ENCODE results near the gene JAKMIP2.
A peak's percentile ranks its signal among the peaks of the same experiment; 100 is the strongest.
"Not testable (repeated sequence)": the region's sequence is repeated elsewhere in the genome, so short reads cannot be mapped to it uniquely, and the experiment has no call there.

JAKMIP2 gene

GRCh38 chr5:147782110-147783028 lies at the start of gene JAKMIP2:
TSS of gene JAKMIP2 (minus strand) at chr5:147782728. CDS start at chr5:147671806, 110,922 bp downstream.
- DNase-seq (ENCODE audit: low read depth): no peak

- no peak for DNase-seq (ENCODE audit: low read depth)
These were observed 48.9 kb upstream of the JAKMIP2 start, which contains the start of gene SPINK1 for GRCh38 chr5:147831465-147831864. TSS of gene SPINK1 (minus strand) at chr5:147831671. CDS start at chr5:147831577, 94 bp downstream.

- DNase-seq (ENCODE audit: low read depth): no peak
These were observed 47.5 kb upstream of the JAKMIP2 start for GRCh38 chr5:147830035-147830434.

- DNase-seq (ENCODE audit: low read depth): not testable (repeated sequence)
These were observed 44.5 kb upstream of the JAKMIP2 start for GRCh38 chr5:147827017-147827416.

GRCh38 chr5:147826361-147826760 lies 43.8 kb upstream of the JAKMIP2 start:
- no peak for DNase-seq (ENCODE audit: low read depth)

- peak; percentile 8 for DNase-seq (ENCODE audit: low read depth)
These were observed 40.4 kb upstream of the JAKMIP2 start for GRCh38 chr5:147822686-147823491.

- DNase-seq (ENCODE audit: low read depth): not testable (repeated sequence)
These were observed 39.7 kb upstream of the JAKMIP2 start for GRCh38 chr5:147822222-147822621.

GRCh38 chr5:147821766-147822165 lies 39.2 kb upstream of the JAKMIP2 start:
- no peak for DNase-seq (ENCODE audit: low read depth)

GRCh38 chr5:147819261-147819770 lies 36.8 kb upstream of the JAKMIP2 start:
- no peak for DNase-seq (ENCODE audit: low read depth)

- DNase-seq (ENCODE audit: low read depth): no peak
These were observed 35.8 kb upstream of the JAKMIP2 start for GRCh38 chr5:147818290-147818689.

GRCh38 chr5:147813696-147814095 lies 31.2 kb upstream of the JAKMIP2 start:
- DNase-seq (ENCODE audit: low read depth): no peak

GRCh38 chr5:147809830-147810666 lies 27.5 kb upstream of the JAKMIP2 start:
- DNase-seq (ENCODE audit: low read depth): no peak

GRCh38 chr5:147805030-147805454 lies 22.5 kb upstream of the JAKMIP2 start:
- DNase-seq (ENCODE audit: low read depth): no peak

GRCh38 chr5:147804334-147804733 lies 21.8 kb upstream of the JAKMIP2 start:
- no peak for DNase-seq (ENCODE audit: low read depth)

GRCh38 chr5:147803926-147804325 lies 21.4 kb upstream of the JAKMIP2 start:
- no peak for DNase-seq (ENCODE audit: low read depth)

GRCh38 chr5:147803161-147803560 lies 20.6 kb upstream of the JAKMIP2 start:
- not testable (repeated sequence) for DNase-seq (ENCODE audit: low read depth)

- no peak for DNase-seq (ENCODE audit: low read depth)
These were observed 18.9 kb upstream of the JAKMIP2 start for GRCh38 chr5:147801461-147801860.

GRCh38 chr5:147800491-147800890 lies 18.0 kb upstream of the JAKMIP2 start:
- no peak for DNase-seq (ENCODE audit: low read depth)

- DNase-seq (ENCODE audit: low read depth): no peak
These were observed 14.2 kb upstream of the JAKMIP2 start for GRCh38 chr5:147796556-147797308.

GRCh38 chr5:147791181-147791580 lies 8.7 kb upstream of the JAKMIP2 start:
- DNase-seq (ENCODE audit: low read depth): no peak

- DNase-seq (ENCODE audit: low read depth): no peak
These were observed 7.3 kb upstream of the JAKMIP2 start for GRCh38 chr5:147789820-147790219.

Measured in GM04503 (cell line).